Panc1 (cell line): Measurements from ENCODE around the gene ARHGAP18. TPM values are rescaled to one million over a fixed set of nuclear protein-coding genes. Genes with fewer than 3 reads are reported as not detected.

Experiments
- ATAC-seq: fragments of 200-7000 bp; cut with Tn5 transposase; 2 replicates; pipeline ENCODE4 v1.9.1; 2020; ENCODE audit warnings: mild to moderate bottlenecking, moderate library complexity
- BruUV-seq: library from RNA; stranded (reverse); fragments of 400-500 nt; replicated peaks from 2 replicates; lab custom pipeline; 2021; lab: Mats Ljungman, UMichigan
- CTCF ChIA-PET: fragments of 300-600 bp; sonication (Branson Sonifier 250); formaldehyde crosslinking; loops from one replicate; lab custom pipeline; 2022; ENCODE audit warnings: antibody characterized with exemption; lab: Charles Lee
- POLR2A ChIA-PET: fragments of 300-600 bp; sonication (Branson Sonifier 250); formaldehyde crosslinking; loops from one replicate; lab custom pipeline; 2022; ENCODE audit warnings: antibody characterized with exemption; lab: Charles Lee
- DNase-seq: peaks from one replicate; pipeline ENCODE4 v3.0.0-alpha.2; 2010; ENCODE audit warnings: low read depth, low spot score
- H3K27ac ChIP-seq: 2 replicates; pipeline ENCODE4 v1.5.1; 2011; ENCODE audit warnings: mild to moderate bottlenecking, low read length, inconsistent platforms
- H3K27me3 ChIP-seq: fragments of 200-500 bp; sonication (Bioruptor generic); 2 replicates; pipeline ENCODE4 v1.6.0; 2014; ENCODE audit warnings: low read length, inconsistent platforms; ENCODE audit not compliant: control insufficient read depth, insufficient read depth
- H3K36me3 ChIP-seq: fragments of 200-500 bp; sonication (Bioruptor generic); 2 replicates; pipeline ENCODE4 v1.5.1; 2014; ENCODE audit warnings: inconsistent platforms, mild to moderate bottlenecking, low read length, moderate library complexity; ENCODE audit not compliant: control insufficient read depth, insufficient read depth
- H3K4me1 ChIP-seq: 2 replicates; pipeline ENCODE4 v1.5.1; 2011; ENCODE audit warnings: inconsistent platforms, mild to moderate bottlenecking, low read length, moderate library complexity; ENCODE audit not compliant: control insufficient read depth, insufficient read depth
- H3K4me3 ChIP-seq, 2 experiments: 2 replicates each; pipeline ENCODE4 v1.5.1; 2011 to 2012; ENCODE audit warnings: low read depth in 2 of 2, low read length in 2 of 2, mild to moderate bottlenecking in 2 of 2, inconsistent platforms in 1 of 2, moderate library complexity in 1 of 2
- H3K9me3 ChIP-seq: fragments of 200-500 bp; sonication (Bioruptor generic); 2 replicates; pipeline ENCODE4 v1.5.1; 2014; ENCODE audit warnings: low read depth, mild to moderate bottlenecking, inconsistent platforms, low read length, moderate library complexity; ENCODE audit not compliant: control insufficient read depth, insufficient read depth
- POLR2AphosphoS5 ChIP-seq: IDR thresholded peaks from 2 replicates; pipeline ENCODE4 v1.6.1; 2012; ENCODE audit warnings: mild to moderate bottlenecking, low read depth, low read length, moderate library complexity
- SIN3A ChIP-seq: IDR thresholded peaks from 2 replicates; pipeline ENCODE4 v1.6.1; 2012; ENCODE audit warnings: low read depth, mild to moderate bottlenecking, low read length, moderate library complexity, borderline replicate concordance; ENCODE audit not compliant: insufficient read depth
- TCF7L2 ChIP-seq: IDR thresholded peaks from 2 replicates; pipeline ENCODE4 v1.6.1; 2011; ENCODE audit warnings: mild to moderate bottlenecking, low read depth, low read length, inconsistent platforms
- in situ Hi-C: cut with HindIII; loops from 2 replicates; pipeline ENCODE4 v1.10.0; 2016; ENCODE audit warnings: low sequenced_read_pairs, low pct_unique_long_range_greater_than_20kb
- intact Hi-C: fragments of 100-400 bp; cut with micrococcal nuclease; formaldehyde crosslinking; loops from one replicate; pipeline ENCODE4 v1.10.0; 2022; ENCODE audit not compliant: unreplicated experiment
- total RNA-seq: library from RNA; stranded (reverse); gene quantifications from one replicate; pipeline ENCODE4 v1.2.1, GENCODE V29; 2021; ENCODE audit not compliant: unreplicated experiment
- TF ChIP-seq, protein P1 (sequence below): fragments of 450-650 bp; IDR thresholded peaks from 2 replicates; pipeline ENCODE4 v1.5.1; 2017; ENCODE audit warnings: mild to moderate bottlenecking
- TF ChIP-seq, protein P2 (sequence below), 2 experiments: IDR thresholded peaks; 2 replicates each; pipeline ENCODE4 v1.6.1; 2011 to 2012; ENCODE audit warnings: low read depth in 2 of 2, control low read depth in 1 of 2, low read length in 1 of 2, mild to moderate bottlenecking in 1 of 2, moderate library complexity in 1 of 2; ENCODE audit not compliant: insufficient read depth in 1 of 2

The ARHGAP18 gene
- total RNA-seq, 1 experiment from 2014 or later, result 11.6 TPM

DNA sequence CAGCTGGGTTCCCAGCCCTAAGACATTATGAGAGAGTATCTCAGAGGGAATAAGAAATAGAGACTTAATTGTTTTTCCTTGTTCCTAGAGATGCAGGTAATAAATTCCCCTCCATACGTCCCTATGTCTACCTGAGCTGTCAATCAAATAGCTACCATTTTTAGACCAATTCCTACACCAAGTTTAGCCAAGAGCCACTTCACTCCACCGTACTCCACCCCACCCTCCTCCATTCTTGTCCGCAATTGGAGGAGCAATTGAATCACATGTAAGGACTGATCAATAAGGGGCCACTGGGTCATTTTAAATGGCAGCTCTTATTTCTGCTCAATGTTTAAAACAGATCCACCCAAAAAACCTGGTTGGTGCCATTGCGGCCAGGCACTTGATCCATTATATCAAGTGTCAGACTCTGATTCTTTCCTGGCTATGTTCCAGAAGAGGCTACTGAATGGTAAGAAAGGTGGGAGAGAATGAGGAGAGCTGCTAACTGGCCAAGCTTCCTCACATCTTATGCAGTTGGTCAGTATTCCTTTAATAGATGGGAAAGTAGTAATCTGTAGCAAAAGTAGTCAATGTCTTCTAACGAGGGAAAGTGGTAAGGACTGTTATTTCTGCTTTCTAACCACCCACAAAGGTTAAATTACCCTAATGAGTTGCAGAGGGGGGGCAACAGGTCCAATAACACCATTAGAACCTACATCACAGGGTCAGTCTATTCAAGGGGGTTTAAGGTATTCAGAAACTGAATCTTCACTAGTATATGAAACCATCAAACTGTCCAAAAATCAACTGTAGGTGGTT lies 34.1 kb downstream of the ARHGAP18 start:
- in situ Hi-C loops, result no loop called here
- no peaks in the 10 kb centered on the region for H3K36me3 ChIP-seq
- no TSS peak for BruUV-seq
- H3K9me3 ChIP-seq, result no peaks in the 10 kb centered on the region
- intact Hi-C loops, result no loop called here
- no peaks in the 10 kb centered on the region for H3K27me3 ChIP-seq
- peaks cover 30% of the 10 kb centered on the region for H3K4me1 ChIP-seq
- CTCF ChIA-PET, result interaction anchor here (0.6 kb wide), 1 partner anchor 62 kb away, joined by 3 read pairs; no protein-coding TSS in a partner anchor
- H3K27ac ChIP-seq, result no peak overlapping the region
- no peak overlapping the region for H3K4me3 ChIP-seq
- DNase-seq (no peak), ATAC-seq (no peak)
- POLR2A ChIA-PET, result no interaction called here
- TF ChIP-seq, protein P1, sequence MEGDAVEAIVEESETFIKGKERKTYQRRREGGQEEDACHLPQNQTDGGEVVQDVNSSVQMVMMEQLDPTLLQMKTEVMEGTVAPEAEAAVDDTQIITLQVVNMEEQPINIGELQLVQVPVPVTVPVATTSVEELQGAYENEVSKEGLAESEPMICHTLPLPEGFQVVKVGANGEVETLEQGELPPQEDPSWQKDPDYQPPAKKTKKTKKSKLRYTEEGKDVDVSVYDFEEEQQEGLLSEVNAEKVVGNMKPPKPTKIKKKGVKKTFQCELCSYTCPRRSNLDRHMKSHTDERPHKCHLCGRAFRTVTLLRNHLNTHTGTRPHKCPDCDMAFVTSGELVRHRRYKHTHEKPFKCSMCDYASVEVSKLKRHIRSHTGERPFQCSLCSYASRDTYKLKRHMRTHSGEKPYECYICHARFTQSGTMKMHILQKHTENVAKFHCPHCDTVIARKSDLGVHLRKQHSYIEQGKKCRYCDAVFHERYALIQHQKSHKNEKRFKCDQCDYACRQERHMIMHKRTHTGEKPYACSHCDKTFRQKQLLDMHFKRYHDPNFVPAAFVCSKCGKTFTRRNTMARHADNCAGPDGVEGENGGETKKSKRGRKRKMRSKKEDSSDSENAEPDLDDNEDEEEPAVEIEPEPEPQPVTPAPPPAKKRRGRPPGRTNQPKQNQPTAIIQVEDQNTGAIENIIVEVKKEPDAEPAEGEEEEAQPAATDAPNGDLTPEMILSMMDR, result no peak
- no peak for TF ChIP-seq POLR2AphosphoS5
- TF ChIP-seq, protein P2, sequence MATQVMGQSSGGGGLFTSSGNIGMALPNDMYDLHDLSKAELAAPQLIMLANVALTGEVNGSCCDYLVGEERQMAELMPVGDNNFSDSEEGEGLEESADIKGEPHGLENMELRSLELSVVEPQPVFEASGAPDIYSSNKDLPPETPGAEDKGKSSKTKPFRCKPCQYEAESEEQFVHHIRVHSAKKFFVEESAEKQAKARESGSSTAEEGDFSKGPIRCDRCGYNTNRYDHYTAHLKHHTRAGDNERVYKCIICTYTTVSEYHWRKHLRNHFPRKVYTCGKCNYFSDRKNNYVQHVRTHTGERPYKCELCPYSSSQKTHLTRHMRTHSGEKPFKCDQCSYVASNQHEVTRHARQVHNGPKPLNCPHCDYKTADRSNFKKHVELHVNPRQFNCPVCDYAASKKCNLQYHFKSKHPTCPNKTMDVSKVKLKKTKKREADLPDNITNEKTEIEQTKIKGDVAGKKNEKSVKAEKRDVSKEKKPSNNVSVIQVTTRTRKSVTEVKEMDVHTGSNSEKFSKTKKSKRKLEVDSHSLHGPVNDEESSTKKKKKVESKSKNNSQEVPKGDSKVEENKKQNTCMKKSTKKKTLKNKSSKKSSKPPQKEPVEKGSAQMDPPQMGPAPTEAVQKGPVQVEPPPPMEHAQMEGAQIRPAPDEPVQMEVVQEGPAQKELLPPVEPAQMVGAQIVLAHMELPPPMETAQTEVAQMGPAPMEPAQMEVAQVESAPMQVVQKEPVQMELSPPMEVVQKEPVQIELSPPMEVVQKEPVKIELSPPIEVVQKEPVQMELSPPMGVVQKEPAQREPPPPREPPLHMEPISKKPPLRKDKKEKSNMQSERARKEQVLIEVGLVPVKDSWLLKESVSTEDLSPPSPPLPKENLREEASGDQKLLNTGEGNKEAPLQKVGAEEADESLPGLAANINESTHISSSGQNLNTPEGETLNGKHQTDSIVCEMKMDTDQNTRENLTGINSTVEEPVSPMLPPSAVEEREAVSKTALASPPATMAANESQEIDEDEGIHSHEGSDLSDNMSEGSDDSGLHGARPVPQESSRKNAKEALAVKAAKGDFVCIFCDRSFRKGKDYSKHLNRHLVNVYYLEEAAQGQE (IDR thresholded peaks at IDR 0.05; ENCODE audit: insufficient read depth in 1 of 2, low read depth in 2 of 2, low read length in 1 of 2), result no peak
- TF ChIP-seq SIN3A, result no peak
- TF ChIP-seq TCF7L2, result no peak

DNA sequence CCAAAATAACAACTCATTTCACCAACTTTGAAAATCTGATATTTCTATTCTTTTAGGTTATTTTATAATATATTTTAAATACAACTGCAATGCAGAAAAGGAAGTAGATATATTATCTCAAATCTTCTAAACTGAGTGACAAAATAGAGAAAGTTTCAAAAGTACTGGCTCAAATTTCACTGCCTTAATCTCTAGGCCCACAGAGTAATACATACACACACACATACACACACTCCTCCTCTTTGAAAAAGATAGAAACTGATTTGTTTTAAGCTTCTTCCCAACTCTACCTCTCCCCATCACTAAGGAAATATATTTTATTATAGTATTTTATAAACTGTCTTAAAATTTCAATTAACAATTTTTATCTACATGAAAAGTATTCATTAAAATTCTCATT lies 36.2 kb downstream of the ARHGAP18 start:
- no peak for TF ChIP-seq SIN3A
- TF ChIP-seq, protein P1, result no peak
- TF ChIP-seq TCF7L2, result no peak
- TF ChIP-seq, protein P2 (IDR thresholded peaks at IDR 0.05; ENCODE audit: insufficient read depth in 1 of 2, low read depth in 2 of 2, low read length in 1 of 2), result no peak
- TF ChIP-seq POLR2AphosphoS5, result no peak
- Histone ChIP-seq H3K4me1 (peaks cover 25% of the 10 kb centered on the region), H3K27ac (peak overlapping the region; percentile 45), H3K36me3 (no peaks in the 10 kb centered on the region), H3K4me3 (no peak overlapping the region), H3K27me3 (no peaks in the 10 kb centered on the region), H3K9me3 (no peaks in the 10 kb centered on the region)
- DNase-seq (no peak), ATAC-seq (no peak)
- ChIA-PET CTCF (no interaction called here), POLR2A (interaction anchor here (0.7 kb wide), 1 partner anchor 55 kb away, joined by 8 read pairs; no protein-coding TSS in a partner anchor)
- intact Hi-C loops (no loop called here), in situ Hi-C loops (no loop called here)
- no TSS peak for BruUV-seq
